Mesendoderm (in vitro differentiated cells): ENCODE data around the gene GUK1.
"Not testable (repeated sequence)": the region's sequence is repeated elsewhere in the genome, so short reads cannot be mapped to it uniquely, and the experiment has no call there.

ENCODE experiments used
- DNase-seq: peaks from one replicate; pipeline ENCODE4 v3.0.0; 2013
- H2AK5ac ChIP-seq: 2 replicates; pipeline ENCODE4 v1.6.1; 2013; ENCODE audit warnings: low read length, inconsistent platforms
- H2BK120ac ChIP-seq: 2 replicates; pipeline ENCODE4 v1.6.1; 2013; ENCODE audit warnings: low read depth, mild to moderate bottlenecking, low read length, moderate library complexity, mixed read lengths
- H2BK15ac ChIP-seq: replicated peaks from 2 replicates; pipeline ENCODE4 v1.6.1; 2013; ENCODE audit warnings: low read depth, mild to moderate bottlenecking, moderate library complexity
- H2BK5ac ChIP-seq: 2 replicates; pipeline ENCODE4 v1.6.1; 2013; ENCODE audit warnings: low read length, inconsistent platforms
- H3K18ac ChIP-seq: 2 replicates; pipeline ENCODE4 v1.6.1; 2013; ENCODE audit warnings: mild to moderate bottlenecking, low read length, mixed read lengths
- H3K23ac ChIP-seq: one replicate; pipeline ENCODE4 v1.6.1; 2013; ENCODE audit warnings: low read length
- H3K27ac ChIP-seq: 2 replicates; pipeline ENCODE4 v1.5.1; 2013; ENCODE audit warnings: low read depth, mild to moderate bottlenecking, inconsistent platforms, low read length, moderate library complexity
- H3K27me3 ChIP-seq: 2 replicates; pipeline ENCODE4 v1.6.1; 2013; ENCODE audit warnings: low read length, control low read depth, mild to moderate bottlenecking, inconsistent platforms; ENCODE audit not compliant: insufficient read depth, poor library complexity
- H3K36me3 ChIP-seq: 2 replicates; pipeline ENCODE4 v1.6.1; 2013; ENCODE audit warnings: low read length, inconsistent platforms; ENCODE audit not compliant: control insufficient read depth, insufficient read depth
- H3K4ac ChIP-seq: one replicate; pipeline ENCODE4 v1.6.1; 2013; ENCODE audit warnings: low read depth, mild to moderate bottlenecking, low read length, moderate library complexity
- H3K4me1 ChIP-seq: 2 replicates; pipeline ENCODE4 v1.6.1; 2013; ENCODE audit warnings: low read depth, low read length, inconsistent platforms; ENCODE audit not compliant: control insufficient read depth
- H3K4me2 ChIP-seq: 2 replicates; pipeline ENCODE4 v1.6.1; 2013; ENCODE audit warnings: low read length
- H3K4me3 ChIP-seq: 2 replicates; pipeline ENCODE4 v1.5.1; 2013; ENCODE audit warnings: mild to moderate bottlenecking, low read length
- H3K56ac ChIP-seq: one replicate; pipeline ENCODE4 v1.6.1; 2013; ENCODE audit warnings: low read length
- H3K79me1 ChIP-seq: 2 replicates; pipeline ENCODE4 v1.6.1; 2013; ENCODE audit warnings: low read length, inconsistent platforms
- H3K79me2 ChIP-seq: 2 replicates; pipeline ENCODE4 v1.6.1; 2013; ENCODE audit warnings: mild to moderate bottlenecking, low read length; ENCODE audit not compliant: control insufficient read depth, insufficient read depth
- H3K9ac ChIP-seq: 2 replicates; pipeline ENCODE4 v1.6.1; 2013; ENCODE audit warnings: low read length, inconsistent platforms
- H4K5ac ChIP-seq: one replicate; pipeline ENCODE4 v1.6.1; 2013; ENCODE audit warnings: low read length
- H4K8ac ChIP-seq: one replicate; pipeline ENCODE4 v1.6.1; 2013; ENCODE audit warnings: low read depth, mild to moderate bottlenecking, control low read depth, low read length, moderate library complexity
- WGBS: extraction: QIAGEN DNeasy Blood & Tissue Kit; methylation state at CpG from one replicate; pipeline ENCODE4 v1.1.7; 2013; ENCODE audit warnings: low lambda C conversion rate, missing lambda C conversion rate; ENCODE audit not compliant: insufficient coverage; ENCODE audit errors: extremely low coverage; 5-methylcytosine and 5-hydroxymethylcytosine counted together

GUK1 gene

GRCh38 chr1:228172591-228173527, 32.8 kb downstream of the GUK1 start:
- Histone ChIP-seq H3K4me1 (no peaks in the 10 kb centered on the region), H3K18ac (no peak overlapping the region), H4K8ac (no peak overlapping the region), H2BK15ac (no peak overlapping the region), H2BK120ac (no peak overlapping the region), H3K4me2 (no peak overlapping the region), H3K56ac (no peak overlapping the region), H3K27me3 (no peaks in the 10 kb centered on the region), H3K27ac (no peak overlapping the region), H2BK5ac (no peak overlapping the region), H3K4me3 (no peak overlapping the region), H3K23ac (no peak overlapping the region), H3K4ac (no peak overlapping the region), H2AK5ac (no peak overlapping the region), H3K79me2 (no peaks in the 10 kb centered on the region), H3K9ac (no peak overlapping the region), H3K36me3 (no peaks in the 10 kb centered on the region), H4K5ac (no peak overlapping the region), H3K79me1 (peaks cover 7% of the 10 kb centered on the region)
- no peak for DNase-seq
- WGBS, result no CpG with 5 or more reads among the region's 21 CpGs

- H3K4me1 ChIP-seq, H4K8ac ChIP-seq, H3K79me1 ChIP-seq, H3K9ac ChIP-seq, H3K79me2 ChIP-seq, H3K4ac ChIP-seq, H3K36me3 ChIP-seq, H3K27ac ChIP-seq, H3K23ac ChIP-seq, H2BK5ac ChIP-seq, H3K18ac ChIP-seq, H4K5ac ChIP-seq, H2BK120ac ChIP-seq, H2BK15ac ChIP-seq, H2AK5ac ChIP-seq, H3K4me3 ChIP-seq, H3K27me3 ChIP-seq, H3K56ac ChIP-seq, H3K4me2 ChIP-seq: not testable (repeated sequence)
- WGBS, result no CpG with 5 or more reads among the region's 69 CpGs
- DNase-seq, result peak; percentile 23
Measured at GRCh38 chr1:228173528-228174481, 33.7 kb downstream of the GUK1 start.

DNA sequence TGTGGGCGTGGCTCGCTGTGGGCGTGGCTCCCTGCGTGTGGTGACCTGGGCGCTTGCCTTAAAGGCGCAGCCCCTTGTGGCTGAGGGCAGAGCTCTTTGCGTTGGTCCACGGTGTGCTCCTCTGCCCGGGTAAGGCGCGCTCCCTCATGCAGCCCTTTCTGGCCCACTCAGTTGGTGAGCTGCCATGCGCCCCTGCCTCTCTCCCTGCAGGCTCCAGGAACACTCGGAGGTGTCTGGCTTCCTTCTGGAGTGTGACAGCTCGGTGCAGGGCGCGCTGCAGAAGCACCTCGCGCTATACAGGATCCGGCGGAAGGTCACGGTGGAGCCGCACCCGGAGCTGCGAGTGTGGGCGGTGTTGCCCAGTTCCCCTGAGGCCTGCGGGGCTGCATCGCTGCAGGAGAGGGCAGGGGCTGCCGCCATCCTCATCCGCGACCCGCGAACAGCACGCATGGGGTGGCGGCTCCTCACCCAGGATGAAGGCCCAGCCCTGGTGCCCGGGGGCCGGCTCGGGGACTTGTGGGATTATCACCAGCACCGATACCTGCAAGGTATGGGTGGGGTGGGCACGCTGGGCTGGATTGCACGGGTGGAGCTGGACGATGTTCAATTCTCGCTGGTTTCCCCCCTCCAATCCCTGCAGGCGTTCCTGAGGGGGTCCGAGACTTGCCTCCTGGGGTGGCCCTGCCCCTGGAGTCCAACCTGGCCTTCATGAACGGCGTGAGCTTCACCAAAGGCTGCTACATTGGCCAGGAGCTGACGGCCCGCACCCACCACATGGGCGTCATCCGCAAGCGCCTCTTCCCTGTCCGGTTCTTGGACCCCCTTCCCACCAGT, 34.6 kb downstream of the GUK1 start:
- Histone ChIP-seq H2BK15ac (no peak overlapping the region), H3K9ac (no peak overlapping the region), H3K4me2 (no peak overlapping the region), H3K18ac (no peak overlapping the region), H3K4ac (no peak overlapping the region), H3K56ac (no peak overlapping the region), H4K5ac (no peak overlapping the region), H3K36me3 (no peaks in the 10 kb centered on the region), H3K4me1 (no peaks in the 10 kb centered on the region), H4K8ac (no peak overlapping the region), H2AK5ac (no peak overlapping the region), H3K23ac (no peak overlapping the region), H2BK5ac (no peak overlapping the region), H3K4me3 (no peak overlapping the region), H3K27me3 (no peaks in the 10 kb centered on the region), H3K79me1 (peaks cover 2% of the 10 kb centered on the region), H3K79me2 (no peaks in the 10 kb centered on the region), H2BK120ac (no peak overlapping the region), H3K27ac (no peak overlapping the region)
- peak; percentile 63 for DNase-seq
- WGBS, result no CpG with 5 or more reads among the region's 52 CpGs

DNA sequence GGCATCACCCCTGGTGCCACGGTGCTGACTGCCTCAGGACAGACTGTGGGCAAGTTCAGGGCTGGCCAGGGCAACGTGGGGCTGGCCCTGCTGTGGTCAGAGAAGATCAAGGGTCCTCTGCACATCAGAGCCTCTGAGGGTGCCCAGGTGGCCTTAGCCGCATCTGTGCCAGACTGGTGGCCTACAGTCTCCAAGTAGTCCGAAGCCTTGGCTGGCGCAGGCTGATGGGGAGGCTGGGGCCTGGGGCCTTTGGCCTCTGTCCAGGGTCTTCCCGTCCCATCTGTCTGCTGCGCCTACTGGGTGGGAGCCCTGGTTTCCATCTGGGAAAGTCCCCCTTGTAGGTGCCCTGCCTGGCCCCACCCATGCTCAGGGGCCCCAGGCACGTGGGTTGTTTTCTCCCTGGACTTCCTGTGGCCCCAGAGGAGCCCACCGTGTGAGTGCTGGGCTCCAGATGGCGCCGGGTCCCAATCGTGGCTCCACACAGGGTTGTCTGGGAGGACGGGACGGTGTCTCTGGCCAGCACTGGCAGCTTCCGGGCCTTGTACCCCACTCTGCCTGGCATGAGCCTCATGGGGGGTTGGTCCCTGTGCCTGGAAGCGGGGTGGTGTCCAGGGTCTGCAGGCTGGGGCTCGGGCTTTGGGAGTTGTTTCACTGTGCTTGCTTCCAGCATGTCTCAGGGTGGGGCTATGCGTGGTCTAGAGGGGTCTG, 35.4 kb downstream of the GUK1 start:
- no peak overlapping the region for H2AK5ac ChIP-seq
- H2BK120ac ChIP-seq, result no peak overlapping the region
- H3K18ac ChIP-seq, result no peak overlapping the region
- H2BK15ac ChIP-seq, result no peak overlapping the region
- no peak overlapping the region for H4K5ac ChIP-seq
- H3K4me2 ChIP-seq, result no peak overlapping the region
- DNase-seq, result no peak
- no peak overlapping the region for H3K9ac ChIP-seq
- H3K79me1 ChIP-seq, result peaks cover 1% of the 10 kb centered on the region
- H2BK5ac ChIP-seq, result no peak overlapping the region
- no peak overlapping the region for H3K4me3 ChIP-seq
- no peaks in the 10 kb centered on the region for H3K27me3 ChIP-seq
- H3K23ac ChIP-seq, result no peak overlapping the region
- no peak overlapping the region for H4K8ac ChIP-seq
- H3K27ac ChIP-seq, result no peak overlapping the region
- no peak overlapping the region for H3K4ac ChIP-seq
- WGBS, result no CpG with 5 or more reads among the region's 18 CpGs
- no peaks in the 10 kb centered on the region for H3K79me2 ChIP-seq
- no peaks in the 10 kb centered on the region for H3K36me3 ChIP-seq
- H3K4me1 ChIP-seq, result no peaks in the 10 kb centered on the region
- no peak overlapping the region for H3K56ac ChIP-seq

- no peak overlapping the region for H3K27ac ChIP-seq
- H2AK5ac ChIP-seq, result no peak overlapping the region
- DNase-seq, result no peak
- no peak overlapping the region for H3K23ac ChIP-seq
- no peak overlapping the region for H2BK120ac ChIP-seq
- no peak overlapping the region for H3K56ac ChIP-seq
- no peaks in the 10 kb centered on the region for H3K27me3 ChIP-seq
- H3K9ac ChIP-seq, result no peak overlapping the region
- no peak overlapping the region for H2BK5ac ChIP-seq
- H3K4ac ChIP-seq, result no peak overlapping the region
- H3K18ac ChIP-seq, result no peak overlapping the region
- no peaks in the 10 kb centered on the region for H3K36me3 ChIP-seq
- no peak overlapping the region for H3K4me2 ChIP-seq
- H3K79me1 ChIP-seq, result no peaks in the 10 kb centered on the region
- no CpG with 5 or more reads among the region's 4 CpGs for WGBS
- H4K8ac ChIP-seq, result no peak overlapping the region
- no peak overlapping the region for H2BK15ac ChIP-seq
- H3K79me2 ChIP-seq, result no peaks in the 10 kb centered on the region
- no peak overlapping the region for H4K5ac ChIP-seq
- H3K4me3 ChIP-seq, result no peak overlapping the region
- H3K4me1 ChIP-seq, result no peaks in the 10 kb centered on the region
Measured at GRCh38 chr1:228176024-228176395, 35.9 kb downstream of the GUK1 start.
